NCI-H524 treated with DMSO at 0.1 percent for 48 hours (cell line): ENCODE data around the gene RNF145.
"Not testable (repeated sequence)": the region's sequence is repeated elsewhere in the genome, so short reads cannot be mapped to it uniquely, and the experiment has no call there.

Experiments used
- DNase-seq: peaks from one replicate; lab custom pipeline; 2025; lab: John Stamatoyannopoulos, UW

RNF145 gene

DNA sequence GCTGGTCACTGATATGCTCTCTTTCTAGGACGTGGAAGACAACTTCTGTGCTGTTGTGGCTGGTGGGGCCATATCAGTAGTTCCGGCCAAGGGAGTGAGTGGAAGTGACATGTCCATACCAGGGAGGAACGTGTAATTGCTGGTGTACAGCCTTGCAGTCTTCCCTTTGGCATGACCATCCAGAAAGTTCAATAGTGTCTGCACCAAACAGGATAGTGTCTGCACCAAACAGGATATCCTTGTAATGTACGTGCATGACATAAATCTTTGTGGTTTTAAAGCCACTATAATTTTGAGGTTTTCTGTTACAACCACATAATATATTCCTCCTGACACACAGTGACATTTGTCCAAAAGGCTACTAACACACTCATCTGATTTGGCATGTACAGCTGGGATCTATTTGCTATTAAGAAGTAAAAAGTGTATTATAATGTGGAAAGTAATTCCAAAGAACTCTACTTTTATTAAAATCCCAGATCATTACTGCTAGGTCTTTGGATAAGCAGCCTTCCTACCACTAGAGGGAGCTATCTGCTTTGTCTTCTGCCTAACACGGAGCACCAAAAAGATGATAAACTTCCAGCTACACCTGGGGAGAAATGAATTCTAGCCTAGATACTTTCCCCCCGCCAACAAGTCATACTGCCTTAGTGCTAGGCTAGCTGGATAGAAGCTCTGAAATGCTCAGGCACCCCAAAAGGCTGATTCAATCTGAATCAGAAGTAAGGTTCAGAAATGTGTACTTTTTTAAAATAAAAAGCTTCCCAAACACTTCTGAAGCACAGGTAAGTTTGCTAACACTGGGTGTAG is 52.7 kb downstream of the RNF145 start:
- no peak for DNase-seq

DNA sequence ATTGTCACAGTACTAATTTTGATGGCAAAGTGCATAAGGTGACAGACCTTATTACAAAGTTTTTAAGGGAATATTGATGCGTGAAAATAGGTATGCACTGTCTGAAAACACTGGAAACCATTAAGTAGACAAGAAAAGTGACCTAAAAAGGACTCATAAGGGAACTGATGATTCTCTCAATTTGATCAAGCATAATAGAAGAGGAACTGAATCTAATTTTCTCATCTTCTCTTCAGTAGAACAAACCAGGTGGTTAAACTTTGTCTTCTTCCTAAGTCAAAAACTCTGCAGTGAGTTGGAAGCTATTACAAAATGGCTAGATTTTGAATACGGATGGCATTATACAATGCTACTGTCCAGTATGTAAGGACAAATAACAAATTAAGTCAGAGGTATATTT is 53.4 kb downstream of the RNF145 start:
- DNase-seq = no peak

DNA sequence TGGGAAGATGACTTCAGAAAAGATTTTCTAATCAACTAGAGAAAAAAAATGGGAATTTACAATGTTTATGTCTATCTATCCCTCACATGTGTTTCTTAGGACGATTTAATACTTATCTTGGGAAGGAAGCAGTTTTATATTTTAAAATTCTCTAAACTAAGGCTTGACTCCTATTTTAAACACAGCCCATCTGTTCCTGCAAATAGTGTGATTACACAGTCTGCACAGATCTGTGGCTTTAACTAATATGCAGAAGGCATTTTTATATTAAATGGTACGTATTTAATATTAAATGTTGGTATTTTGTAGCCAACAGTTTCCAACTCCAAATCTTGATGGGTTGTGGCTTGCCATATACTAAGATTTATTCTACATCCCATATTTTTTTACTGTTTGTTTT is 56.5 kb downstream of the RNF145 start:
- DNase-seq = no peak

DNA sequence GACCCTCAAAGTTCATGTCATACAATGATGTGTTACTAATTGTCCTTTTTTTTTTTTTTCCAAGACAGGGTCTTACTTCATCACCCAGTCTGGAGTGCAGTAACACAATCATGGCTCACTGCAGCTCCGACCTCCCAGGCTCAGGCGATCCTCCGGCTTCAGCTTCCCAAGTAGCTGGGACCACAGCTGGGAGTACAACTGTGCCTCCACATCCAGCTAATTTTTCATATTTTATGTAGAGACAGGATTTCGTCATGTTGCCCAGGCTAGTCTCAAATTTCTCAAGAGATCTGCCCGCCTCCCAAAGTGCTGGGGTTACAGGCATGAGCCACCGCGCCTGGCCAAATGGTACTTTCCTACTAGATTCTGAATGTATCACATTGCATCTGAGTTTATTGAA is 60.3 kb downstream of the RNF145 start:
- DNase-seq = no peak

DNA sequence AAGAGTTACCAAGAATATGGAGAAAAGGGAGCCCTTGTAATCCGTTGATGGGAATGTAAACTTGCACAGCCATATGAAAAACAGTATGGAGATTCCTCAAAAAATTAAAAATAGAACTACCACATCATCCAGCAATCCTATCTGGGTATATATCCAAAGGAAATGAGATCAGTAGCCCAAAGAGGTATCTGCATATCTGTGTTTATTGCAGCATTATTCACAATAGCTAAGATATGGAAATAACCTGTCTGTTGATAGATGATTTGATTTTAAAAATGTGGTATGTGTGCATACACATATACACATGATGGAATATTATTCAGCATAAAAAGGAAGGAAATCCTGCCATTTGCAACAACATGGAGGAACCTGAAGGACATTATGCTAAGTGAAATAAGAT is 61.4 kb downstream of the RNF145 start:
- no peak for DNase-seq

- no peak for DNase-seq
Measured at GRCh38 chr5:159146839-159147238, 62.5 kb downstream of the RNF145 start.

DNA sequence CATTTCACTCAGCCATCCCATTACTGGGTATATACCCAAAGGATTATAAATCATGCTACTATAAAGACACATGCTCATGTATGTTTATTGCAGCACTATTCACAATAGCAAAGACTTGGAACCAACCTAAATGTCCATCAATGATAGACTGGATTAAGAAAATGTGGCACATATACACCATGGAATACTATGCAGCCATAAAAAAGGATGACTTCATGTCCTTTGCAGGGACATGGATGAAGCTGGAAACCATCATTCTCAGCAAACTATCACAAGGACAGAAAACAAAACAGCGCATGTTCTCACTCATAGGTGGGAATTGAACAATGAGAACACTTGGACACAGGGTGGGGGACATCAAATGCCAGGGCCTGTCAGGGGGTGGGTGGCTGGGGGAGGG is 64.2 kb downstream of the RNF145 start:
- not testable (repeated sequence) for DNase-seq

- no peak for DNase-seq
Measured at GRCh38 chr5:159139802-159140201, 69.6 kb downstream of the RNF145 start.

GRCh38 chr5:159135896-159136531 is 73.3 kb downstream of the RNF145 start:
- DNase-seq = no peak

DNA sequence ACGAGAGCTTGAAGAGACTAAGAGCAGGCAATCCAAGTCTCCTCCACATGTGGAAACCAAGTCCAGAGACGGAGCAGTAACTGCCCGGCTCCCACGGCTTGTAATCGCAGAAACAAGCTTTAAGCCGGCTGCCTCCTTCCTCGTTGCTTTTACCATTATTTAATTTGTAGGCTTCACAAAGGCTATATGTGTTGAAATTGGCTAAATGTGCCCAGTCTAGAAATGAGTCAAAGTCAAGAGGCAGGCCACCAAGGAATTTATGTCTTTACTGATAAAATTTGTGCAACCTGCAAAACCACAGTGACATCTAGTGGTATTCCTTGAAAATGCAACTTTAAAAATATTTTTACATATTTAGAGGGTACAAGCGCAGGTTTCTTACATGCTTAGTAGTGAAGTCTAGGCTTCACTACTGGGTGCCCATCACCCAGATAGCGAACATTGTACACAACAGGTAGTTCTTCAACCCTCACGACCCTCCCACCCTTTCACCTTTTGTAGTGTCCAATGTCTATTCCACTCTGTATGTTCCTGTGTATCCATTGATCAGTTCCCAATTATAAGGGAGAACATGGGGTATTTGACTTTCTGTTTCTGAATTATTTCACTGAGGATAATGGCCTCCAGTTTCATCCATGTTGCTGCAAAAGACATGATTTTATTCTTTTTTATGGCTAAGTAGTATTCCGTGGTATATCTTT is 76.2 kb downstream of the RNF145 start:
- no peak for DNase-seq

GRCh38 chr5:159132429-159133040 is 76.8 kb downstream of the RNF145 start:
- no peak for DNase-seq

DNA sequence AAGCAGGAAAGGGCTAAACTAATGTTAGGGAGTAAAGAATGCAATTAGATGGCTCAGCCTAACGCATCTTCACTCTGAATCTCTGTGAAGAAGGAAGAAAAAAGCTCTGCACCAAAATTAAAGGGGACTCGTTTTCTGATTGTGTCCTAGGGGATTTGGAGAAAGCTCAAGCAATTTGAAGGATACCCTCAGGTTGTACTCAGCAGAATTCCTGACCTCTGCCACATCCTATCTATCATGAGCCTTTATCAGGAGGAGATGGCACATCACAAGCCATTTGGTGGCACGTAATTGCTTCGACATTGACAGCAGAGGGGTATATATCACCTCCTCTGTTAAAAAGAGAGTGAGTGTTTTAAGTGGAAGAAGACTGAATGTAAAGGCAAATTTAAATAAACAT is 77.4 kb downstream of the RNF145 start:
- DNase-seq = no peak

DNA sequence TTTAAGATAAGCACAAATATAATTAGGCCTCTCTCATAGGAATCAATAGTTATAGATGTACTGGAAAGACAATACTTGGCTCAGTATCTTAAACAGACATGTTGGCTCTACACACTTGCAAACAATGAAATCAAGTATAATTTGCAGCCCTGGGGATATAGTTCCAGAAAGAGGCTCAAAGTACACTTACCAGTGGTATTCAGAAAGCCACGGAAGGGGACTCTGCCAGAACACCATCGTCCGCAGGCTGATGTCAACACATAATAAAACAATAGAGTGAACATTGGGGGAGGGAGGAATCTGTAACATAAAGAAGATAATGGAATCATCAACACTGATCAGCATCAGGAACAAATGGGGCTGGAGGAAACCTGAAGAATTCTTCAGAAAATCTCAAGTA is 78.5 kb downstream of the RNF145 start:
- no peak for DNase-seq

DNA sequence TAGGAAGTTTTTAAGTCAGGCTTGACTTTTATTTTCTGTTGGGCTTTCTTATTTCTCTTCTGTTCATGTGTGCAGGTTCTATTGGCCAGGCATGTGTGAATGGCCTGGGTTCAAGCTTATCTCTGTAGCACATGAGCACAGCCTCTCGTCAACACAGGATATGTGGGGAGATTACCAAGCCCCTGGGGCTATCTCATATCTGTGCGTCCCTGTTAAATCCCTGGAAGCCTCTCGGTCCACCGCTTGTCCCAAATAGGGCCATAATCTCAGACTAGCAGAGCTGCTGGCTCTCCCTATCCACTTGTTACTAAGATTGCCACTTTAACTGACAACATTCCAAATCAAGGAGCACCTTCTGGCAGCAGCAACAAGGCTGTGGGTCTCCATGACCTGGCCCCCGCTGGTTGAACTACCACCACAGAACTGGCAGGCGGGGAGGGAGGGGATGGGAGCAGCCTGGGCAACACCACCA is 81.2 kb downstream of the RNF145 start:
- no peak for DNase-seq

DNA sequence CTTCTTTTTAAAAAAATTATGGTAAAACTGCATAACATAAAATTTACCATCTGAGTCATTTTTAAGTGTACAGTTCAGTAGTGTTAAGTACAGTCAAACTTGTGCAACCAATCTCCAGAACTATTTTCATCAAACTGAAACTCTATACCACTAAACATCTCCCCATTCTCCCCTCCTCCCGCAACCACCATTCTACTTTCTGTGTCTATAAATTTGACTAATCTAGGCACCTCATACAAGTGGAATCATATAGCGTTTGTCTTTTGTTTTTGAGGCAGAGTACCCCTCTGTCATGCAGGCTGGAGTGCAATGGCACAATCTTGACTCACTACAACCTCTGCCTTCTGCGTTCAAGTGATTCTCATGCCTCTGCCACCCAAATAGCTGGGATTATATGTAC is 85.7 kb downstream of the RNF145 start:
- no peak for DNase-seq

DNA sequence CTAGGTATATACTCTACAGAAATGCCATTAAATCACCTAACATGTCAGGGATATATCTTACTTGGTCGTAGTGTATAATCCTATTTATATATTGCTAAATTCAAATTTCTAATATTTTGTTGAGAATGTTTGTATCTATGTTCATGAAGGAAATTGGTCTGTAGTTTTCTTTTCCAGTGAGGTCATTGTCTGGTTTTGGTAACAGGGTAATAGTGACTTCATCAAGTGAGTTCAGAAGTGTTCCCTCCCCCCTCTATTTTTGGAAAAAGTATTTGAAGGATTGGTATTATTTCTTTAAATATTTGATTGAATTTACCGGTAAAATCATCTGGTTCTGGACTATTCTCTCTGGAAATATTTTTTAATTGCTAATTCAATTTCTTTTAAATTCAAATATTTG is 86.2 kb downstream of the RNF145 start:
- no peak for DNase-seq

DNA sequence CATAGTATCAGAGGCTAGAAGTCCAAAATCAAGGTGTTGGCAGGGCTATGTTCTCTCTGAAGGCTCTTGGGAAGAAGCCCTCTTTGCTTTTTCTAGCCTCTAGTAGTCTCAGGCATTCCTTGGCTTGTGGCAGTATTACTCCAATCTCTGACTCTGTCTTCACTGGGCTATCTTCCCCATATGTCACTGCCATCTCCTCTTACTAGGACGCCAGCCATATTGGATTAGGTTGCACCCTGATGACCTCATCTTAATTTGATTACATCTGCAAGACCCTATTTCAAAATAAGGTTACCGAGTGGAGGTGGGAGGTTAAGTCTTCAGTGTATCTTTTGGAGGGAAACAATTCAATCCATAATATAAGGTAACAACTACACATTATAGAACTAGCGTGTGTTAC is 88.3 kb downstream of the RNF145 start:
- no peak for DNase-seq

DNA sequence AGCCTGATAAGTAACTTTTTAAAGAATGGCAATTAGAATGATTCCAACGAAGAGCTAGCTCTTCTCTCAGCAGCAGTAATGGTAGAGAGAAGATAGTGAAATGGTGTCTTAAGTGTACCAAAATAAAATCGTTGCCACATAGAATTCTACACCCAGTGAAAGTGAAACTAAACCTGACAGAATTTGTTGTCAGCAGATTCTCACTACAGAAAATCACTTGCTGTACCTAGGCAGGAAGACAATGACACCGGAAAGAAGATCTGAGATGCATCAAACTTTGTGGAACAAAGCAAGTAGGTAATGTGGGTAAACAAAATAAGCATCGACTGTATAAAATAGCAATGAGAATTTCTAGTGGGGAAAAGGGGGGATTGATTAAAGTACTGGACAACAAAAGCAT is 88.9 kb downstream of the RNF145 start:
- no peak for DNase-seq

- DNase-seq = not testable (repeated sequence)
Measured at GRCh38 chr5:159119842-159120241, 89.5 kb downstream of the RNF145 start.

- not testable (repeated sequence) for DNase-seq
Measured at GRCh38 chr5:159118958-159119659, 90.2 kb downstream of the RNF145 start.

DNA sequence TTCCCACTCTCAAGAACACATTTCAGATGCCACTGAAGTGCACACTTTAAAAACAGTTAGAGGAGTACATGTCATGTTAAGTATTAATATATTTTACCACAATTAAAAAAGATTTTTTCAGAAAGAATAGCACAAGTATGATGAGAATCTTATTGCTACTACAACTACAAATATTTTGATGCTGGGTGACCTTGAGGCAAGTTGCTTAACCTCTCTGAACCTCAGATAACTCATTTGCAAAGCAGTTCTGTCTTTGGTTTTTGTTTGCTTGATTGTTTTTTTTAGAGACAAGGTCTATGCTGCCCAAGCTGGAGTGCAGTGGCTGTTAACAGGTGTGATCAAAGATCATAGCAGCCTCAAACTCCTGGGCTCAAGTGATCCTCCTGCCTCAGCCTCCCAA is 95.9 kb downstream of the RNF145 start:
- no peak for DNase-seq

DNA sequence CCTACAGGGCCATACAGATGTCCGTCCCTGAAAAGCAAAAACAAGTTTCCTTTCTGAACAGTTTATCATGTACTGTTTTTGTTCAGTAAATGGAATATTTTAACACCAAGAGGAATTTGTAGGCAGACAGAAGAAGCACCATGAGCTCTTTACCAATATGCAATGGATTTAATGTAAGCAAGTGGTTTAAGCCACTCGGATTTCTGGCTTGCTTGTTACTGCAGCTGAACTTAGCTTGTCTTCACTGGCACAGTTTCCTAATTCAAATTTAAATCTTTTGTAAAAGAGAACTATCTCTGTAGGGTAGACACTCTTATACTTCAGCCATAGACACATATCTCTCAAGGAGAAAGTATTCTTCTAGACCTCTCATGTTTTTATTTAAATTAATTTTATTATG is 96.9 kb downstream of the RNF145 start:
- no peak for DNase-seq
